ENCODE data around the gene TRAF7.

The TRAF7 gene

GRCh38 chr16:2223221-2223941 is 67.8 kb downstream of the TRAF7 start, which contains the start of gene E4F1:
Gene E4F1, plus strand, starts transcription at chr16:2223591. Its CDS starts 23 bp downstream, at chr16:2223614.
- DNase-seq (ENCODE audit: low spot score), result peak; percentile 98

- DNase-seq (ENCODE audit: low spot score), result peak; percentile 25
These were observed 68.4 kb downstream of the TRAF7 start for GRCh38 chr16:2223942-2224486.

GRCh38 chr16:2226245-2226793 is 70.7 kb downstream of the TRAF7 start:
- no peak for DNase-seq (ENCODE audit: low spot score)

- no peak for DNase-seq (ENCODE audit: low spot score)
These were observed 71.3 kb downstream of the TRAF7 start for GRCh38 chr16:2226918-2227317.
